ENCODE measurements around the gene TNKS1BP1.
A peak's percentile ranks its signal among the peaks of the same experiment; 100 is the strongest.
"Not testable (repeated sequence)": the region's sequence is repeated elsewhere in the genome, so short reads cannot be mapped to it uniquely, and the experiment has no call there.

Gene TNKS1BP1

GRCh38 chr11:57294225-57295131, 30.3 kb downstream of the TNKS1BP1 start:
- DNase-seq (ENCODE audit: low read depth) = no peak

DNA sequence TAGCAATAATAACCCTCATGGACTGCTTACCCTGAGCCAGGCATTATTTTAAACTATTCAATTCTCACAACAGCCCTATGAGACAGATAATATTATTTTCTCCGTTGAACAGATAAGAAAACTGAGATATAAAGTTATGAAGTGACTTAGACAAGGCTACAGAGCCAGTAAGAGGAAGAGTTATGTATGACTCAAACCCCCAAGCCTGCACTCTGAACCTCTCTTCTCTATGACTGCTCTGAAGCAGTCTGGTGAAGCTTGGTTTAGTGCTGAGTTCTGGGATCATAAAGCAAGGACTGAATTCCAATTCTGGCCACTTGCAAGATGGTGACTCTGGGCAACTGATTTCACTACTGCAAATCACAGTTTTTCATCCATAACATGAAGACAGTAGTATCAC, 34.5 kb downstream of the TNKS1BP1 start:
- DNase-seq (ENCODE audit: low read depth) = no peak

DNA sequence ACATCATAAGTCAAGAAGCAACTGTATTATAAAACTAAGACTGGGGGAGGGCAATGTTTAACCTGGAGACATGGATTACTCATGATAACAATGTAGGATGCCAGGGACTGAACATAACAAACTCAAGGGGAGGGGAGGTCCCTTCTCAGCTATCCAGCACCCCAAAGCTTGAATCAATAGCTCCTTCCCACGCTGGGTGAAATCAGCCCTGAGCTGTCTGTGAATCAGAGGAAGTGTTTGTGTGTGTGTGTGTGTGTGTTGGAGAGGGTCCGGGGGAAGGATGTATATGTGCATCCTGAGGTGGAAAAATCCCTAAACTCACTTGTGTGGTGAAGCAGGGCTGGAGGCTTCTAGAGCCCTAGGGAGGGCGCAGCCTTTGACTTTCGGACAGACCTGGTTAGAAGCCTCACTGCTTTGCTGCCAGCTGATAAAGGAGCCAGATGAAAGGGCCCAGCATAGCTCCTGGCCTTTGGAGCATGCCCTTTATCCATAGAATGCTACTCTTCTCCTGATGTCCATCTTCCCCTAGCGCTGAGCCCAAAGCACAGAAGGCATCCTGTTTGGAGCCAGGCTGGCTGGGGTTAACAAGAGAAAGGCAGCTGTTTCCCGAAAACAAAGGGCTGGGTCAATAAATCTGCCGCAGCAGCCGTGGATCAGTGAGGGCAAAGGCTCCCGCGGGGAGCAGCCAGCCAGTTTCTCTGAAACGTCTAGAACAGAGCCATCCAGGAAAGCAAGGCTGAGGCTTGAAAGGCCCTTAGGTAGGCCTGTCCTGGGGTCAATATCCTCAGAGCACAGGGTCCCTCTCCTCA, 35.8 kb downstream of the TNKS1BP1 start:
- no peak for DNase-seq (ENCODE audit: low read depth)

DNA sequence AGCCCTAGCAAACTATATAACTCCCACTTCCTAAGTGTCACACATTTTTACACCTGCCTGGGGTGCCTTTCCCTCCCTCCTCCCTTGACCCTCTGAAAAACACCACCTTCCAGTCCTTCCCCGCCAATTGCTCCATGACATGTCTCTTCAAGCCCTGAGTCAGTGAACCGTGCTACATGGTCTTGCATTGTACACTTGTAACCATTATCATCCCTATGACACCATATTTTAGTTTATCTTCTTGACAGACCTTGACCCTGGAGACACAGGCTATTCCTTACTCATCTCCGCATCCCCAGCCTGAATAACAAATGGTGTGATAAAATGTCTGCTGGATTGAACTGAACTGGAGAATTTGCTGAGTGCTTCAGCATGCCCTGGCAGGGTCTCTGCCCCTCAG, 36.9 kb downstream of the TNKS1BP1 start:
- no peak for DNase-seq (ENCODE audit: low read depth)

- DNase-seq (ENCODE audit: low read depth) = no peak
Measured at GRCh38 chr11:57283231-57283990, 41.3 kb downstream of the TNKS1BP1 start.

DNA sequence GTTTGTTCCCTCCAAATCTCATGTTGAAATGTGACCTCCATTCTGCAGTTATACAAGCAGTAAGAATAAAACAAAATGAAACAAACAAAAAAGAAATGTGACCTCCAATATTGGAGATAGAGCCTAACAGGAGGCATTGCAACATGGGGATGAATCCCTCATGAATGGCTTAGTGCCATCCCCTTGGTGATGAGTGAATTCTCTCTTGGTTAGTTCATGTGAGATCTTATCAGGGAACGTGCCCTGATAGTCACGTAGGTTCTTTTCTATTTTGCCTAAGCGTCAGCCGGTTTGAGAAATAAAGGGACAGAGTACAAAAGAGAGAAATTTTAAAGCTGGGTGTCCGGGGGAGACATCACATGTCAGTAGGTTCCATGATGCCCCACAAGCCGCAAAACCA, 43.2 kb downstream of the TNKS1BP1 start:
- not testable (repeated sequence) for DNase-seq (ENCODE audit: low read depth)

DNA sequence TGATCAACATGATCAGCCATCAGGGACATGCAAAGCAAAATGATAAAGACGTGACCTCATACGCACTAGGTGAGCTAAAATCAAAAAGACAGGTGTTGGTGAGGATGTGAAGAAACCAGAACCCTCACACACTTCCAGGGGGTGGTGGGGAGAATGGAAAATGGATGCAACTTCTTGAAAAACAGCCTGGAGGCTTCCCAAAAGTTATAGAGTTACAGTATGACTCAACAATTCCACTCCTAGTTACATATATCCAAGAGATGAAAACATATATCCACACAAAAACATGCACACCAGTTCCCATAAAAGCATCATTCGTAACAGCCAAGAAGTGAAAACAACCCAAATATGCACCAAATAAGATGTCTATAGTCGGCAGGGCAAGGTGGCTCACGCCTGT, 45.6 kb downstream of the TNKS1BP1 start:
- no peak for DNase-seq (ENCODE audit: low read depth)

- DNase-seq (ENCODE audit: low read depth) = no peak
Measured at GRCh38 chr11:57278721-57279095, 46.0 kb downstream of the TNKS1BP1 start.

- peak; percentile 3 for DNase-seq (ENCODE audit: low read depth)
Measured at GRCh38 chr11:57277845-57278720, 46.7 kb downstream of the TNKS1BP1 start.

GRCh38 chr11:57276971-57277675, 47.6 kb downstream of the TNKS1BP1 start:
- DNase-seq (ENCODE audit: low read depth) = no peak

DNA sequence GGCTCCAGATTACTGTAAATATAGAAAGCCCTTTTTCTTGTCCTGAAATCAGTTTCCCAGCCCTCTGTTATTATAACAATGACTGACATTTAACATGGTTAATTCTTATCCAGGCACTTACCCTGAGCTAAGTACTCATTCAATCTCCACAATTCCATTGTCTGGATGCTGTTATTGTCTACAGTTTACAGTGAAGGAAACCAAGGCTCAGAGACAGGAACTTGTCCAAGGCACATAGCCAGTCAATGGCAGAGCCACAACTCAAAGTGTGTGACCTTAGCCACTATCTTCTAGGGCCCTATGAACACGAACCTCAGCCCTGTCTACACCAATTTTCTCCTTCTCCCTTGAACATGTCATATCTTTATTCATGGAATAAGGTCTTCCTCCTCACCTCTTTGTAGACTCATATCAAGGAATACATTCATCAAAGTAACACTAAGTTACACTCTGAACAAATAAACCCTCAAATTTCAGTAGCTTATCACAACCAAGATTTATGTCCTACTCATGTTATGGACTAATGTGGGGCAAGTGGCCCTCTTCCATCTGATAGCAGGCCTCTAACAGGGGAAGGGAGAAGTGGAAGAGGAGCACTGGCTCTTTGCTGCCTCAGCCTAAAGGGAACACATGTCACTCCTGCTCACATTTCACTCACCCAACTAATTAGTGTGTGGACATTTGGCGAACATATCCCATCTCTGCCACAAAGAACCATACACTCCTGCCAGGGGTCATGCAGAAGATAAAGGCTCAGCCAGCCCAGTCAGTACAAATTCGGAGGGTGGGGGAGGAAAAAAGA, 48.4 kb downstream of the TNKS1BP1 start:
- no peak for DNase-seq (ENCODE audit: low read depth)

- no peak for DNase-seq (ENCODE audit: low read depth)
Measured at GRCh38 chr11:57275582-57275981, 49.2 kb downstream of the TNKS1BP1 start.

GRCh38 chr11:57274904-57275498, 49.8 kb downstream of the TNKS1BP1 start:
- DNase-seq (ENCODE audit: low read depth) = no peak

DNA sequence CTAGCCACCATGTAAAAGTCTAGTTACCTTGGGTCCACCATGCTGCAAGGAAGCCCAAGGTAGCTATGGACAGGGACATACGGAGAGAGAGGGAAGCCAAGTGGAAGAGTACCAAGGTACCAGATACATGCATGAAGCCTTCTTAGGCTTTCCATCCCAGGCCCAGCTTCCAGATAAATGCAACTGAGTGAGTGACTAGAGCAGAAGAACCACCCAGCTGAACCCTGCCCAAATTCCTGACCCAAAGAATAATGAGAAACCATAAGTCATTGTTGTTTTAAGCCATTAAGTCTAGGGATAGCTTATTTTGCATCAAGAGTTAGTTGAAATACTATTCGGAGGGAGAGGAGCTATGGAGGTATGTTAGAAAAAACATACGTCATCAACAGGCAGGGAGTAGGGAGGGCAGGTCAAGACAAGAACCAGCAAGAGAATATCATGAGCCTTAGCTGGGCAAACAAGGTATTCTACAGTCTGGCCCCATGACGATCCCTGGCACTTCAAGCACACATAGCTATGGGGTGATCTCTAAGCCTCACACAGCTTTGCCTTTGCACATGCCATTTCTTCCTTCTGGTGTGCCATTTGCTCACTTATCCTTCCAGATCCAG, 51.2 kb downstream of the TNKS1BP1 start:
- DNase-seq (ENCODE audit: low read depth) = no peak

DNA sequence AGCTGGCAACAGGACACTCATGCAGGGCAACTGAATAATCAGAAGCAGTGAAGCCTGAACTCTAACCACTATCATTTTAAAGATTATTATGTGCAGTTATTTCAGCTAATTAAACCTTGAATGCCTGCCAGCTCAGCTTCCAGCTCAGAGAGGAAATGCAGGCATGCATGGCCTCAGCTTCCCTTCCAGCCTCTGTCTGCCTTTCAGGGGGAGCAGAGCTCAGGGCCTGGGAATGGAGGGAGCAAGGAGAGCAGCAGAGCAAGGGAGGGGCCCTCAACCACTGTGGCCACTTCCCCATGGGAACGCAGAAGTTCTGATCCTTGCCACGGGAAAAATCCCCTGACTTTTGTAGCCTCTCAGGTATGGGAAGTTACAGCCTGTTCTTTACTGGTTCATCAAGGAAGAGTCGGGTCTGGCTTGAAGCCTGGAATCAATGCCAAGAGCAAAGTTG, 55.2 kb downstream of the TNKS1BP1 start:
- DNase-seq (ENCODE audit: low read depth) = no peak

- DNase-seq (ENCODE audit: low read depth) = no peak
Measured at GRCh38 chr11:57266157-57266556, 58.6 kb downstream of the TNKS1BP1 start.

GRCh38 chr11:57263351-57263750, 61.4 kb downstream of the TNKS1BP1 start:
- no peak for DNase-seq (ENCODE audit: low read depth)

DNA sequence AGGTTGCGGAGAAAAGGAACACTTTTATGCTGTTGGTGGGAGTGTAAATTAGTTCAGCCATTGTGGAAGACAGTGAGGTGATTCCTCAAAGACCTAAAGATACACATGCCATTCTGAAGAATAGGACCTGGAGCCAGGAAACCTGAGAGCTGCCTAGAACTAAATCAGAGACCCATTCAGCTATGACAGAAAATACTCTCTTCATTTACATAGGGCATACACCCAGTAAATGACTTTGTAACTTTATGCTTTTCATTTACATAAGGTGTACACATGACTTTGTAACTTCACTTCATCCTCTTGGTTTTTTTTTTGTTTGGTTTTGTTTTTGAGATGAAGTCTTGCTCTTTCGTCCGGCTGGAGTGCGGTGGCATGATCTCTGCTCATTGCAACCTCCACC, 62.6 kb downstream of the TNKS1BP1 start:
- no peak for DNase-seq (ENCODE audit: low read depth)
